Right cardiac atrium (tissue), 5 donors: ENCODE data around the gene SCAF8. TPM values are rescaled to one million over a fixed set of nuclear protein-coding genes. Genes with fewer than 3 reads are reported as not detected.

Source experiments
- ATAC-seq, 2 donors: fragments of 200-7000 bp; cut with Tn5 transposase; one replicate each; pipeline versions ENCODE4 v1.8.0 to v1.9.1; 2020; ENCODE audit warnings: moderate library complexity in 2 of 2, mild to moderate bottlenecking in 1 of 2
- DNase-seq, 3 donors: peaks; one replicate each; pipeline ENCODE4 v3.0.0-alpha.2; 2020
- H3K27ac ChIP-seq: one replicate; pipeline ENCODE4 v1.5.1; 2013; ENCODE audit warnings: mild to moderate bottlenecking, low read length, control low read depth, moderate library complexity
- H3K27me3 ChIP-seq: one replicate; pipeline ENCODE4 v1.6.1; 2013; ENCODE audit not compliant: control insufficient read depth, insufficient read depth
- H3K4me1 ChIP-seq: one replicate; pipeline ENCODE4 v1.6.1; 2013; ENCODE audit warnings: low read length; ENCODE audit not compliant: control insufficient read depth, insufficient read depth
- H3K4me3 ChIP-seq: one replicate; pipeline ENCODE4 v1.5.1; 2013; ENCODE audit warnings: low read length, control low read depth
- H3K9me3 ChIP-seq: one replicate; pipeline ENCODE4 v1.6.1; 2013; ENCODE audit warnings: low read length; ENCODE audit not compliant: control insufficient read depth
- WGBS: extraction: QIAGEN DNeasy Blood & Tissue Kit; methylation state at CpG from one replicate; pipeline ENCODE4 v1.1.7; 2013; 5-methylcytosine and 5-hydroxymethylcytosine counted together
- intact Hi-C, 4 donors: fragments of 100-400 bp; cut with DNase I; formaldehyde crosslinking; loops; one replicate each; pipeline versions ENCODE4 v1.11.0 to v1.14.0; 2022 to 2023
- microRNA-seq, 2 donors: library from miRNA; unstranded; fragments of <30 nt; microRNA quantifications; one replicate each; pipeline ENCODE4 v1.2.0, GENCODE V29; 2020 to 2021
- polyA plus RNA-seq: library from polyadenylated mRNA; stranded (reverse); fragments of 200-250 nt; gene quantifications from one replicate; pipeline ENCODE4 v1.2.3, GENCODE V29; 2013
- total RNA-seq, 4 donors: library from RNA; stranded (reverse); fragmentation: NEBNext Ultra II Directional; extraction: Animal tissue kit (Norgen Biotek cat#: 25700); gene quantifications; one replicate each; pipeline ENCODE4 v1.2.1, GENCODE V29; 2021
- donor health status: healthy with polysubstance abuse.
- donor health status: DM: no; HTN: yes; CAD: no.
- donor health status: DM: no; HTN: no; CAD: no.
- donor health status: DM: no; HTN: yes; CAD: no; lungs with severe emphysema.
- donor health status: DM: yes; HTN: yes; CAD: no.

Gene SCAF8
- total and polyA plus RNA-seq, 5 donors = 11.2 to 46.4 (median 42.5) TPM

GRCh38 chr6:154868143-154868594 lies 135.0 kb downstream of the SCAF8 start:
- Histone ChIP-seq H3K4me3 (no peak overlapping the region), H3K27me3 (no peaks in the 10 kb centered on the region), H3K27ac (no peak overlapping the region), H3K4me1 (no peaks in the 10 kb centered on the region), H3K9me3 (no peaks in the 10 kb centered on the region)
- intact Hi-C loops = loop anchor here in 2 of 4 donors (5.0 kb wide), 1 partner anchor 304 kb away; no protein-coding TSS in a partner anchor
- DNase-seq (no peak), ATAC-seq (no peak)
- 43% methylated on average over 6 of the region's 6 CpGs for WGBS

GRCh38 chr6:154872542-154873114 lies 139.4 kb downstream of the SCAF8 start:
- DNase-seq = no peak
- Histone ChIP-seq H3K4me3 (no peak overlapping the region), H3K27me3 (no peaks in the 10 kb centered on the region), H3K4me1 (peaks cover 4% of the 10 kb centered on the region), H3K27ac (no peak overlapping the region), H3K9me3 (no peaks in the 10 kb centered on the region)
- WGBS = 87% methylated on average over 8 of the region's 8 CpGs
- intact Hi-C loops = loop anchor here in 1 of 4 donors (10.0 kb wide), 1 partner anchor 302 kb away; no protein-coding TSS in a partner anchor
- no peak for ATAC-seq

- Histone ChIP-seq H3K27ac (no peak overlapping the region), H3K9me3 (no peaks in the 10 kb centered on the region), H3K4me3 (no peak overlapping the region), H3K27me3 (no peaks in the 10 kb centered on the region), H3K4me1 (peaks cover 4% of the 10 kb centered on the region)
- intact Hi-C loops = loop anchor here in 1 of 4 donors (10.0 kb wide), 1 partner anchor 301 kb away; no protein-coding TSS in a partner anchor
- ATAC-seq (no peak), DNase-seq (no peak)
- WGBS = 95% methylated on average over 4 of the region's 4 CpGs
These were observed 140.3 kb downstream of the SCAF8 start for GRCh38 chr6:154873546-154873945.

GRCh38 chr6:154874773-154875592 lies 141.8 kb downstream of the SCAF8 start:
- no peak for DNase-seq
- peaks cover 4% of the 10 kb centered on the region for H3K4me1 ChIP-seq
- H3K4me3 ChIP-seq = no peak overlapping the region
- 67% methylated on average over 10 of the region's 10 CpGs for WGBS
- intact Hi-C loops = loop anchor here in 1 of 4 donors (10.0 kb wide), 1 partner anchor 300 kb away; no protein-coding TSS in a partner anchor
- H3K27me3 ChIP-seq = no peaks in the 10 kb centered on the region
- H3K27ac ChIP-seq = no peak overlapping the region
- no peaks in the 10 kb centered on the region for H3K9me3 ChIP-seq
- ATAC-seq = no peak

- H3K4me1 ChIP-seq = peaks cover 4% of the 10 kb centered on the region
- 83% methylated on average over 3 of the region's 3 CpGs for WGBS
- ATAC-seq = no peak
These were observed 143.5 kb downstream of the SCAF8 start for GRCh38 chr6:154876486-154877280.

GRCh38 chr6:154878871-154879491 lies 145.8 kb downstream of the SCAF8 start:
- intact Hi-C loops = loop anchor here in 1 of 4 donors (10.0 kb wide), 1 partner anchor 296 kb away; no protein-coding TSS in a partner anchor
- H3K4me1 ChIP-seq = peaks cover 4% of the 10 kb centered on the region
- no peak for DNase-seq
- ATAC-seq = no peak
- no peaks in the 10 kb centered on the region for H3K9me3 ChIP-seq
- no peak overlapping the region for H3K4me3 ChIP-seq
- no peak overlapping the region for H3K27ac ChIP-seq
- 93% methylated on average over 6 of the region's 6 CpGs for WGBS
- no peaks in the 10 kb centered on the region for H3K27me3 ChIP-seq

More at GRCh38 chr6:154876486-154877280, 143.5 kb downstream of the SCAF8 start:
- intact Hi-C loops = loop anchor here in 1 of 4 donors (10.0 kb wide), 1 partner anchor 298 kb away; no protein-coding TSS in a partner anchor
- Histone ChIP-seq H3K27ac (no peak overlapping the region), H3K9me3 (no peaks in the 10 kb centered on the region), H3K4me3 (no peak overlapping the region), H3K27me3 (no peaks in the 10 kb centered on the region)
- no peak for DNase-seq

GRCh38 chr6:154882107-154882506 lies 148.9 kb downstream of the SCAF8 start:
- H3K4me3 ChIP-seq = no peak overlapping the region
- ATAC-seq (no peak), DNase-seq (no peak)
- no peaks in the 10 kb centered on the region for H3K9me3 ChIP-seq
- 72% methylated on average over 3 of the region's 3 CpGs for WGBS
- intact Hi-C loops = loop anchor here in 1 of 4 donors (10.0 kb wide), 1 partner anchor 363 kb away; no protein-coding TSS in a partner anchor
- H3K4me1 ChIP-seq = no peaks in the 10 kb centered on the region
- no peak overlapping the region for H3K27ac ChIP-seq
- H3K27me3 ChIP-seq = no peaks in the 10 kb centered on the region

Small RNAs within 50 kb of the gene (microRNA-seq; reads per million reads assigned to microRNA genes)
- gene MIR1273C = 0 reads per million in 2 donors

Other genes starting within 250 kb of the SCAF8 start
- gene CNKSR3, start 222.7 kb upstream of the SCAF8 start, total RNA-seq = 10 to 100 TPM; 17.8 to 21.1 (median 18.5) TPM
- gene CNKSR3, start 222.7 kb upstream of the SCAF8 start, polyA plus RNA-seq = 7.9 TPM